GM06990 (cell line): ENCODE measurements around the gene TMEM11.

Experiments used
- DNase-seq: peaks from one replicate; pipeline ENCODE4 v3.0.0-alpha.2; 2011; ENCODE audit not compliant: insufficient read length; ENCODE audit errors: extremely low read depth
- H3K27me3 ChIP-seq: replicated peaks from 2 replicates; pipeline ENCODE4 v1.6.0; 2011; ENCODE audit warnings: low read length; ENCODE audit not compliant: control insufficient read depth, insufficient read depth
- H3K36me3 ChIP-seq: 2 replicates; pipeline ENCODE4 v1.5.1; 2011; ENCODE audit warnings: low read length; ENCODE audit not compliant: control insufficient read depth, insufficient read depth
- H3K4me3 ChIP-seq: replicated peaks from 2 replicates; pipeline ENCODE4 v1.5.1; 2011; ENCODE audit warnings: low read depth, mild to moderate bottlenecking, control low read depth, low read length
- CTCF ChIP-seq: IDR thresholded peaks from 2 replicates; pipeline ENCODE4 v1.5.1; 2011; ENCODE audit warnings: low read length, control low read depth, mild to moderate bottlenecking, inconsistent platforms; ENCODE audit not compliant: insufficient read depth, poor library complexity, severe bottlenecking

The TMEM11 gene

GRCh38 chr17:21164620-21165019 lies 49.3 kb downstream of the TMEM11 start:
- TF ChIP-seq CTCF: no peak
- DNase-seq: no peak
- H3K36me3 ChIP-seq: no peaks in the 10 kb centered on the region
- no peaks in the 10 kb centered on the region for H3K27me3 ChIP-seq
- H3K4me3 ChIP-seq: no peak overlapping the region

DNA sequence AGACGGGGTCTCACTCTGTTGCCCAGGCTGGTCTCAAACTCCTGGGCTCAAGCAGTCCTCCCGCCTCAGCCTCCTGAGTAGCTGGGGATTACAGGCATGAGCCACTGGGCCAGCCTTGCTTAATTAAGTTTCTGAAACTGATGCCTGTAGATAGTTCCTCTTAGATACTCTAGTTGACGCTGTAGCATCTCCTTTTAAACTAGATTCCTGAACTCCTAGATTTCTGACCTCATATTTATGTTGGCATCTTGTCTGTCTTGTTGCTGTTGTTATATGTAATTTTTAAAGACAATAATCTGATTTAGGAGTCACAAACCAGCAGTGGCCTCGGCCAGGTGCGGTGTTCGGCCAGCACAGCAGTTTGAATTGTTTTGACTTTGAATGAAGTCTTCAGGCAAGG lies 49.7 kb downstream of the TMEM11 start:
- Histone ChIP-seq H3K4me3 (no peak overlapping the region), H3K36me3 (no peaks in the 10 kb centered on the region), H3K27me3 (no peaks in the 10 kb centered on the region)
- TF ChIP-seq CTCF: peak; percentile 23
- DNase-seq: no peak

DNA sequence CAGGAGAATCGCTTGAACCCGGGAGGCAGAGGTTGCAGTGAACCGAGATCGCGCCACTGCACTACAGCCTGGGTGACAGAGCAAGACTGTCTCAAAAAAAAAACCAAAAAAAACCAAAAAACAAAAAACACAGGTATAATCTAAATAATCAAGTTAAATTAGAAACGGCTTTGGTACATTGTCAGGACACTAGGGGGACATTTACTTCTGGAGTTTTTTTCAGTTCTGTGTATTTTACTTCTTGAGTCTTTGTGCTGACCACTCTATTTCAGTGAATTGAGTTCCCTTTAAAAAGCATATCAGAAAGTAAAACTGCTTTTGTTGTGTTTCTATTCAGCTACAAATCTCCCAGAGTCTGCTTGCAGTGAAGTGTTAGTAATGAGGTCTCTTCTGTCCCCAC lies 50.9 kb downstream of the TMEM11 start:
- no peak overlapping the region for H3K4me3 ChIP-seq
- H3K36me3 ChIP-seq: no peaks in the 10 kb centered on the region
- no peaks in the 10 kb centered on the region for H3K27me3 ChIP-seq
- no peak for TF ChIP-seq CTCF
- DNase-seq: no peak

GRCh38 chr17:21162394-21162775 lies 51.6 kb downstream of the TMEM11 start:
- no peak for TF ChIP-seq CTCF
- DNase-seq: no peak
- H3K4me3 ChIP-seq: no peak overlapping the region
- no peaks in the 10 kb centered on the region for H3K36me3 ChIP-seq
- H3K27me3 ChIP-seq: no peaks in the 10 kb centered on the region

GRCh38 chr17:21161498-21162393 lies 52.2 kb downstream of the TMEM11 start:
- H3K36me3 ChIP-seq: no peaks in the 10 kb centered on the region
- no peak overlapping the region for H3K4me3 ChIP-seq
- no peak for TF ChIP-seq CTCF
- DNase-seq: no peak
- H3K27me3 ChIP-seq: no peaks in the 10 kb centered on the region

- Histone ChIP-seq H3K4me3 (no peak overlapping the region), H3K36me3 (no peaks in the 10 kb centered on the region), H3K27me3 (no peaks in the 10 kb centered on the region)
- DNase-seq: no peak
- TF ChIP-seq CTCF: no peak
Measured at GRCh38 chr17:21160401-21160800, 53.6 kb downstream of the TMEM11 start.
